DMS 273 treated with DMSO at 0.1 percent for 48 hours (cell line): ENCODE data around the gene EIF3I.
A peak's percentile ranks its signal among the peaks of the same experiment; 100 is the strongest.

ENCODE experiments used
- DNase-seq: peaks from one replicate; lab custom pipeline; 2025; lab: John Stamatoyannopoulos, UW

Gene EIF3I

GRCh38 chr1:32221980-32222755, at the start of gene EIF3I, which contains the start of gene TMEM234:
Gene EIF3I (plus strand): TSS chr1:32222407. CDS start chr1:32222442, 35 bp downstream.
Gene TMEM234 (minus strand): TSS chr1:32222353. CDS start chr1:32222322, 31 bp downstream.
- peak; percentile 69 for DNase-seq

DNA sequence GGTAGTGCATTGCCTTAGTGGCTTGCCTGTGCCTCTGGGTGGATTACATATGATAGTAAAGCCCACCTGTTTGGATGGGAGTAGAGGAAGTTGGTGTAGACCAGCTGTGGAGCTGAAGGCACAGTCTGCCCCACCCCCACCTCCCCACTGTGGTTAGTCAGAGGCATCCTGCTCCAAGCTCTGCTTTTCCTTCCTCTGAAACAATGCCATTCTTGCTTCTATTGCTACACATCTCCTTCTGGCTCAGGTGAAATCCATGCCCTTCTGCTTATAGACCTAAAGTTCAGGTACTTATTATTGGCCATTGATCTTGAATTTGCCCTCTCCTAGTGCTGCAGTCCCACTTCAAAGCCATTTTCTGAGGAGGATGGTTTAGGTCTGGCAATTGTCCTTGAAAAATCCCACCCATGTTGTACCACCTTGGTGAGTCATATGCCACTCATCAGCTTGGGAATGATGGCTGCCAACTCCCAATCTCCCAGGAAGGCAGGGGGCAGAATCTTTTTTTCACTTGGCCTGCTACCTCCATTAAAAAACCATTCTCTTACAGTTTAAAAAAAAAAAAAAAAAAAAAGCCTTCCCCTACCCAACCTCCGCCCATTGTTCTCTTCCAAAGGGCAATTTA, 49.5 kb upstream of the EIF3I start:
- no peak for DNase-seq

GRCh38 chr1:32178380-32179192, 43.6 kb upstream of the EIF3I start:
- no peak for DNase-seq

DNA sequence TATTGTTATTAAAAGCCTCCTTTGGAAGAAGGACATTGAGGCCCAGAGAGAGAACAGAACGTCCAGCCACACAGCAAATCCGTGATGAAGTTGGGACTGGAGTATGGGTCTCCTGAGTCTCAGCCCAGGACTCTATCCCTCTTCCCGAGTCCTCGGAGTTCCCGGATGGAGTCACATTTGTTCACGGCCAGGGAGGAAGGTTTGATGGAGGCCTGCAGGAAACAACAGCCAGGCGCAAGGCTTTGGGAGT, 43.1 kb upstream of the EIF3I start:
- no peak for DNase-seq

DNA sequence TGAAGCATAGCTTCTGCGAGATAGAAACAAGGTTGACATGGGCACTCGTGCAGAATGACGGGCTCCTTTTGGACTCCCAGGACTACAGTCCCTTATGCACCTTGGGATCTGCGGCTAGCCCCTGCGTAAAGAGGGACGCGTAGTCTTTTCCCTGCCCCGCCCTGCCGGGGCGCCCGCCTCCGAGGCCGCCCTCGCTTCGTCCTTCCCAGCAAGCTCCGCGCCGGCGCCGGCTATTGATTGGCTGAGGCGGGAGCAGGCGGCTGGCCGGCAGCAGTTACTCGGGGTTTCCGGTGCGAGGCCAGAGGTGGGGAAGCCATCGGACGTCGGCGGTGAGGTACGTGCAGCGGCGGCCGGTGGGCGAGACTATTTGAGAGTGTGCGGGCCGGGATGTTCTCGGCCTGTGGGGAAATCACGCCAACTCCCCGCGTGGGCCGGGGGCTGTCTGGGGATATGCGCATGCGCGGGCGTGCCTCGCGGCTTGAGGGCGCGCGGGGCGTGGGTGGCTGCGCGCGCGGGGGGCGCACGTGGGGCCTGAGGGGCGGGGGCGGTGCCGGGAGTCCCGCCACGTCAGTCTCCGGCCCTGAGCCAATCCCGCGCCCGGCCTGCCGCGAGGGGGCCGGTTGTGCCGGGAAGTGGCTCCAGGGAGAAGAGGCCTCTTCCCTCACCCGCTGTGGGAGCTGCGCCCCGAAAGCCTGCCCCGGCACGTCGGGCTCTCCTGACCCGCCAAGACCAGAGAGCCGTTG, 42.6 kb upstream of the EIF3I start, which contains the start of gene TXLNA:
Gene TXLNA (plus strand): TSS at position 233 of the 743 bp plus-strand sequence. CDS start 671 bp downstream, outside the sequence.
- peak; percentile 74 for DNase-seq

DNA sequence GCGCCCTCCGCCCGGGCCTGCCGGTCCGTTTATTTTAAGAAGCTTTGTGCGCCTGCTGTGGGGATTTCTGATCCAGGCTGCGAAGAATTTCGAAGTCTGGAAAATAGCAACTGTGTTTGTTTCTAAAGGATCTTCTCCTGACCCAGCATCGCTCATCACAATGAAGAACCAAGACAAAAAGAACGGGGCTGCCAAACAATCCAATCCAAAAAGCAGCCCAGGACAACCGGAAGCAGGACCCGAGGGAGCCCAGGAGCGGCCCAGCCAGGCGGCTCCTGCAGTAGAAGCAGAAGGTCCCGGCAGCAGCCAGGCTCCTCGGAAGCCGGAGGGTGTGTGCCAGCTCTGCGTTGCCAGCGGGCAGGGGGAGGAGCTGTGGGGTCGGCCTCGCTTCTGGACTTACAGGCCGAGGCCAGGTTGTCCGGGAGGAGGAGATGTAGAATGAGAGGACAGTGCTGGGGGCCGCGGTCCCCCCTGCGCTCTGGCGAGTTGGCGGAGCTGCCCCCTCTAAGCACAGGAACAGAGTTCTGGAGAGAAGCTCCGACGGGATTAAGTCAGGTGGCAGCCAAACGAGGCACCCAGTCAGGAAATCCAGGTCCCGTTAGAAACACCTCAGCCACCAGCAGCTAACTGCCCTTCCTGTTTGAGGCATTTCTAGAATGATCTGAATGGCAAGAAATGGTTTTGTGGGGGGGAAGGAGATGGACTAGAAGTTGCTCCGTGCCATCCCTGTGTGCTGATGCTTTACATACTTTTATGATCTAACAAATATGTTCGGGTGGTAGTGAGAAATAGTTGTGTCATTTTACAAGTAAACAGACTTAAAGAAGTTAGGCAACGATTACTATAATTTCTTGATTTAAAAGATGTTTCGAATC, 41.8 kb upstream of the EIF3I start:
- no peak for DNase-seq

GRCh38 chr1:32181065-32181464, 41.1 kb upstream of the EIF3I start:
- DNase-seq, result no peak

DNA sequence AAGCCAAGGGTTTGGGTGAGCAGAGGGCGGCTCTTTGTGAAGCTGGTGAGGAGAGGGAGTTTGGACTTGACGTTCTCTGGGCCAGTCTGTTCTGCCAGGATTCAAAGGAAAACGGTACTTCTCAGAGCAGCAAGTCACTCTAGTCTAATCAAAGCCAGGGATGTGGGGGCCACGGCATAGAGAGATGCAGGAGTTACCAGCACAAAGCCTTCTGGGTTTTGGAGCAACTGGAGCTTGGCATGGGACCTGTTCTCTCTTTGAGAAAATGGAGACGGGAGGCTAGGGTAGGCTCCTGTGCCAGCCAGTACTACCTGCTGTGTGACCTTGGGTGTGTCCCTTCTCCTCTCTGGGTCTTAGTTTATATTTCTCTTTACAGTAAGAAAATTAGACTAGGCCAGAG, 40.6 kb upstream of the EIF3I start:
- no peak for DNase-seq

- DNase-seq, result no peak
Observed at GRCh38 chr1:32182060-32182459, 40.1 kb upstream of the EIF3I start.

- DNase-seq, result no peak
Observed at GRCh38 chr1:32184650-32185049, 37.6 kb upstream of the EIF3I start.

- no peak for DNase-seq
Observed at GRCh38 chr1:32186077-32186476, 36.1 kb upstream of the EIF3I start.

DNA sequence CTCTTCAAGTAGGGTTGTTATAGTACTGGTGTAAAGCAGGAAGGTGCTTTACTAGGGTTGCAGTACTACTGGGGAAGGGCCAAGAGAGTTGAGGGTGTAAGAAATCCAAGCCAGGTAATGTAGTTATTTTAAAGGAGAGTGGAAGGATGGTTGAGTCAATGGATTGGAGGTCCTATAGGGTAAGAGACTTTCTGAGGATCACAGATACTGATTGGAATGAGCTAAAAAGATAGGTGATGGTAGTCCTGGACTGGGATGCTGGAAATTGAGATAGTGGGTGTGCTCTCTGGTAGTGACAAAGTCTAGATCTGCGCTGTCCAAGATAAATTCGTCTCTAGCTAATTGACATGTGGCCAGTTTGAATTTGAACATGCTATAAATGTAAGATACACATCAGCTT, 35.7 kb upstream of the EIF3I start:
- DNase-seq, result no peak

- DNase-seq, result no peak
Observed at GRCh38 chr1:32187850-32188249, 34.4 kb upstream of the EIF3I start.

- no peak for DNase-seq
Observed at GRCh38 chr1:32192220-32192948, 29.8 kb upstream of the EIF3I start.

DNA sequence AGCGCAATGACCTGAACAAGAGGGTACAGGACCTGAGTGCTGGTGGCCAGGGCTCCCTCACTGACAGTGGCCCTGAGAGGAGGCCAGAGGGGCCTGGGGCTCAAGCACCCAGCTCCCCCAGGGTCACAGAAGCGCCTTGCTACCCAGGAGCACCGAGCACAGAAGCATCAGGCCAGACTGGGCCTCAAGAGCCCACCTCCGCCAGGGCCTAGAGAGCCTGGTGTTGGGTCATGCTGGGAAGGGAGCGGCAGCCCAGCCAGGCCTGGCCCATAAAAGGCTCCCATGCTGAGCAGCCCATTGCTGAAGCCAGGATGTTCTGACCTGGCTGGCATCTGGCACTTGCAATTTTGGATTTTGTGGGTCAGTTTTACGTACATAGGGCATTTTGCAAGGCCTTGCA, 27.2 kb upstream of the EIF3I start:
- DNase-seq, result no peak

GRCh38 chr1:32195531-32195930, 26.7 kb upstream of the EIF3I start:
- no peak for DNase-seq

GRCh38 chr1:32195972-32196823, 26.0 kb upstream of the EIF3I start:
- DNase-seq, result no peak

DNA sequence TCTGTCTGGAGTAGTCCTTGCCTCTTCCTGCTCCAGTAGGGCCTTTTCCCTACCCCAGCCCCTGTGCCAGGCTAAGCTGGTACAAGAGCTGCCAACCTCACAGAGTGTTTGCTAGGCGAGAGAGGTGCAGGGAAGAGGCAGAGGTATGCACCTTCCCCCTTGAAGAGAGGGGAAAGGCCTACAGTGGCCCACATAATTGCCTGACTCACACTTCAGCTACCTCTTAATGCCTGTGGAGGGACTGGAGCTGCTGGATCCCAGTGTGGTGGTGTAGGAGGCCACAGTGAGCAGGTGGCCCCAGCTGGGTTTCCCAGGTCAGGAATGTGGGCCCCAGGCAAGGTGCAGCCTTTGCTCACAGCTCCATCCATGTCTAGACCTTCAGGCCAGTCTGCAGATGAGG, 25.1 kb upstream of the EIF3I start:
- DNase-seq, result no peak

GRCh38 chr1:32197837-32198236, 24.4 kb upstream of the EIF3I start:
- no peak for DNase-seq
